HepG2 (cell line): Measurements from ENCODE around the gene RBCK1. TPM values are rescaled to one million over a fixed set of nuclear protein-coding genes. Genes with fewer than 3 reads are reported as not detected.

Experiments used
- ARNT2 ChIP-seq: sonication (generic); formaldehyde crosslinking; IDR thresholded peaks from 2 replicates; pipeline ENCODE4 v1.8.0; 2022; ENCODE audit warnings: mild to moderate bottlenecking, low read depth, missing genetic modification reagents, moderate library complexity
- CEBPB ChIP-seq: IDR thresholded peaks from 2 replicates; pipeline ENCODE4 v1.6.1; 2011; ENCODE audit warnings: low read depth, low read length, improper control_type of control experiment, borderline replicate concordance
- DMAP1 ChIP-seq: IDR thresholded peaks from 2 replicates; pipeline ENCODE4 v1.6.1; 2016
- DR1 ChIP-seq: sonication (generic); formaldehyde crosslinking; IDR thresholded peaks from 2 replicates; pipeline ENCODE4 v1.8.0; 2021; ENCODE audit warnings: mild to moderate bottlenecking, missing genetic modification reagents, inconsistent platforms
- FOXK1 ChIP-seq: sonication (generic); formaldehyde crosslinking; IDR thresholded peaks from 2 replicates; pipeline ENCODE4 v1.4.0; 2020; ENCODE audit warnings: low read depth, missing genetic modification reagents, borderline replicate concordance
- MEIS1 ChIP-seq: sonication (generic); formaldehyde crosslinking; IDR thresholded peaks from 2 replicates; pipeline ENCODE4 v1.9.0; 2021; ENCODE audit warnings: mild to moderate bottlenecking, missing genetic modification reagents, moderate library complexity, borderline replicate concordance
- POLR2AphosphoS2 ChIP-seq: IDR thresholded peaks from 2 replicates; pipeline ENCODE4 v1.6.1; 2011; ENCODE audit warnings: low read depth, low read length, improper control_type of control experiment
- POLR2G ChIP-seq: fragments of 200-400 bp; formaldehyde crosslinking; IDR thresholded peaks from 2 replicates; pipeline ENCODE4 v1.6.1; 2018; ENCODE audit warnings: mild to moderate bottlenecking, low read depth, low read length, moderate library complexity
- PRPF4 ChIP-seq: fragments of 200-400 bp; formaldehyde crosslinking; IDR thresholded peaks from 2 replicates; pipeline ENCODE4 v1.6.1; 2016; ENCODE audit warnings: low read length, low read depth; ENCODE audit not compliant: poor library complexity, severe bottlenecking
- SNAPC2 ChIP-seq: sonication (generic); formaldehyde crosslinking; IDR thresholded peaks from 2 replicates; pipeline ENCODE4 v1.8.1; 2022; ENCODE audit warnings: mild to moderate bottlenecking, missing genetic modification reagents
- TARDBP ChIP-seq: sonication (generic); formaldehyde crosslinking; IDR thresholded peaks from 2 replicates; pipeline ENCODE4 v1.8.0; 2022; ENCODE audit warnings: mild to moderate bottlenecking, missing genetic modification reagents
- TEAD2 ChIP-seq: sonication (generic); formaldehyde crosslinking; IDR thresholded peaks from 2 replicates; pipeline ENCODE4 v1.9.0; 2021; ENCODE audit warnings: missing genetic modification reagents
- TRIM24 ChIP-seq: sonication (generic); formaldehyde crosslinking; IDR thresholded peaks from 2 replicates; pipeline ENCODE4 v1.8.0; 2022; ENCODE audit warnings: mild to moderate bottlenecking, missing genetic modification reagents
- ZBTB1 ChIP-seq: sonication (generic); formaldehyde crosslinking; IDR thresholded peaks from 2 replicates; pipeline ENCODE4 v1.4.0; 2020; ENCODE audit warnings: missing genetic modification reagents, borderline replicate concordance
- ZBTB7B ChIP-seq: sonication (generic); formaldehyde crosslinking; IDR thresholded peaks from 2 replicates; pipeline ENCODE4 v1.4.0; 2020; ENCODE audit warnings: missing genetic modification reagents
- ZNF17 ChIP-seq: sonication (generic); formaldehyde crosslinking; IDR thresholded peaks from 2 replicates; pipeline ENCODE4 v1.5.0; 2020; ENCODE audit warnings: mild to moderate bottlenecking, missing genetic modification reagents
- ZNF234 ChIP-seq: sonication (generic); formaldehyde crosslinking; conservative IDR thresholded peaks from 2 replicates; pipeline ENCODE4 v1.5.1; 2020; ENCODE audit warnings: mild to moderate bottlenecking, missing genetic modification reagents
- ZNF644 ChIP-seq: IDR thresholded peaks from 2 replicates; pipeline ENCODE4 v1.6.1; 2016; ENCODE audit warnings: low read depth
- ZNF737 ChIP-seq: sonication (generic); formaldehyde crosslinking; IDR thresholded peaks from 2 replicates; pipeline ENCODE4 v1.5.0; 2020; ENCODE audit warnings: missing genetic modification reagents, mild to moderate bottlenecking, borderline replicate concordance
- ZNF83 ChIP-seq: sonication (generic); formaldehyde crosslinking; IDR thresholded peaks from 2 replicates; pipeline ENCODE4 v1.4.0; 2020; ENCODE audit warnings: missing genetic modification reagents, mild to moderate bottlenecking, borderline replicate concordance
- polyA plus RNA-seq, 8 experiments: library from polyadenylated mRNA; depleted of rRNA in 3 of 8; stranded (reverse) in 7 of 8; unstranded in 1 of 8; fragments of >200 nt; fragmentation: Illumina TruSeq in 4 of 8; extraction: Trizol in 4 of 8; gene quantifications; 2 replicates each; pipeline versions ENCODE4 v1.2.1 to v1.2.3, GENCODE V29; 2011 to 2016; ENCODE audit warnings: low read depth in 4 of 8, missing spikeins in 1 of 8, mixed read lengths in 1 of 8; ENCODE audit not compliant: insufficient read depth in 1 of 8
- total RNA-seq, 5 experiments: library from RNA; depleted of rRNA; stranded (reverse); fragments of >200 nt; fragmentation: Illumina TruSeq; extraction: Trizol; gene quantifications; 2 replicates each; pipeline ENCODE4 v1.2.3, GENCODE V29; 2016; ENCODE audit warnings: low read depth in 1 of 5
- TF ChIP-seq, protein P1 (sequence below): fragments of 450-650 bp; IDR thresholded peaks from 2 replicates; pipeline ENCODE4 v1.6.1; 2017; ENCODE audit warnings: mild to moderate bottlenecking
- TF ChIP-seq, protein P2 (sequence below): sonication (generic); formaldehyde crosslinking; IDR thresholded peaks from 2 replicates; pipeline ENCODE4 v1.4.0; 2020; ENCODE audit warnings: missing genetic modification reagents, borderline replicate concordance
- TF ChIP-seq, protein P3 (sequence below): conservative IDR thresholded peaks from 2 replicates; pipeline ENCODE4 v1.6.1; 2018; ENCODE audit warnings: missing genetic modification reagents

The RBCK1 gene
- total and polyA plus RNA-seq, 2 of the 13 experiments (the other 11 are each of a cell fraction or from before 2014, with no cell fraction given) = 149 to 215 TPM

DNA sequence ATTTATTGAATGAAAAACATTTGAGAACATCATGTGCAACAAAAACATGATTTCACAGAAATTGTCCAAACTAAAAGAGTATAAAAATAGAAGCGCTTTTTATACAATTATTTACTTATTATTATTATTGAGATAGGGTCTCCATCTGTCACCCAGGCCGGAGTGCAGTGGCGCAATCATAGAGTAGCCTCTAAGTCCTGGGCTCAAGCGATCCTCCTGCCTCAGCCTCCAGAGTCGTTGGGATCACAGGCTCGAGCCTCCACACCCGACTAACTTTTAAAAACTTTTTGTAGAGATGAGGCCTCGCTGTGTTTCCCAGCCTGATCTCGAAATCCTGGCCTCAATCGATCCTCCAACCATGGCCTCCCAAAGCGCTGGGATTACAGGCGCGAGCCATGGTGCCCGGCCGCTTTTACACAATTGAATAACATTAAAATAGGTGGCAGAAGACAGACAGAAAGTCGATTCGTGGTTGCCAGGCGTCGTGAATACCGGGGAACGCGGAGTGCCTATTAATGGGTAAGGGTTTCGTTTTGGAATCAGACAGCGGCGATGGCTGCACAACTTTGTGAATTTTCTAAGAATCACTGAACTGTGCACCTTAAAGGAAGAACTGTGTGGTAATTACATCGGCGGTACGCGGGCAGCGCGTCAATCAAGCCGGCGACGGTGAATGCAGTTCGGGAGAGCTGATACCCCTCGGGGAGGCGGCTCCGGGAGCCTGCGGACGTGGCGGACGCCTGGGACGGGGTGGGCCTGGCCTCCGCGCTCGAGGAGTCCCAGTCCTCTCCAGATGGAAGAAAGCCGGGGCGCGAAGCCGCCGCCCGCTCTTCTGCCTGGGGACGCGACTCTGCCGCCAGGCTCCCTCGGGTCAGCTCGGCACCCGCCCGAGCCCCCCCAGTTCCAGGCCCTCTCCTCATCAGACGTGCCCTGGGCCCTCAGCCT is 53.4 kb downstream of the RBCK1 start (continued):
- TF ChIP-seq, protein P1, sequence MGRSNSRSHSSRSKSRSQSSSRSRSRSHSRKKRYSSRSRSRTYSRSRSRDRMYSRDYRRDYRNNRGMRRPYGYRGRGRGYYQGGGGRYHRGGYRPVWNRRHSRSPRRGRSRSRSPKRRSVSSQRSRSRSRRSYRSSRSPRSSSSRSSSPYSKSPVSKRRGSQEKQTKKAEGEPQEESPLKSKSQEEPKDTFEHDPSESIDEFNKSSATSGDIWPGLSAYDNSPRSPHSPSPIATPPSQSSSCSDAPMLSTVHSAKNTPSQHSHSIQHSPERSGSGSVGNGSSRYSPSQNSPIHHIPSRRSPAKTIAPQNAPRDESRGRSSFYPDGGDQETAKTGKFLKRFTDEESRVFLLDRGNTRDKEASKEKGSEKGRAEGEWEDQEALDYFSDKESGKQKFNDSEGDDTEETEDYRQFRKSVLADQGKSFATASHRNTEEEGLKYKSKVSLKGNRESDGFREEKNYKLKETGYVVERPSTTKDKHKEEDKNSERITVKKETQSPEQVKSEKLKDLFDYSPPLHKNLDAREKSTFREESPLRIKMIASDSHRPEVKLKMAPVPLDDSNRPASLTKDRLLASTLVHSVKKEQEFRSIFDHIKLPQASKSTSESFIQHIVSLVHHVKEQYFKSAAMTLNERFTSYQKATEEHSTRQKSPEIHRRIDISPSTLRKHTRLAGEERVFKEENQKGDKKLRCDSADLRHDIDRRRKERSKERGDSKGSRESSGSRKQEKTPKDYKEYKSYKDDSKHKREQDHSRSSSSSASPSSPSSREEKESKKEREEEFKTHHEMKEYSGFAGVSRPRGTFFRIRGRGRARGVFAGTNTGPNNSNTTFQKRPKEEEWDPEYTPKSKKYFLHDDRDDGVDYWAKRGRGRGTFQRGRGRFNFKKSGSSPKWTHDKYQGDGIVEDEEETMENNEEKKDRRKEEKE = no peak
- TF ChIP-seq, protein P2, sequence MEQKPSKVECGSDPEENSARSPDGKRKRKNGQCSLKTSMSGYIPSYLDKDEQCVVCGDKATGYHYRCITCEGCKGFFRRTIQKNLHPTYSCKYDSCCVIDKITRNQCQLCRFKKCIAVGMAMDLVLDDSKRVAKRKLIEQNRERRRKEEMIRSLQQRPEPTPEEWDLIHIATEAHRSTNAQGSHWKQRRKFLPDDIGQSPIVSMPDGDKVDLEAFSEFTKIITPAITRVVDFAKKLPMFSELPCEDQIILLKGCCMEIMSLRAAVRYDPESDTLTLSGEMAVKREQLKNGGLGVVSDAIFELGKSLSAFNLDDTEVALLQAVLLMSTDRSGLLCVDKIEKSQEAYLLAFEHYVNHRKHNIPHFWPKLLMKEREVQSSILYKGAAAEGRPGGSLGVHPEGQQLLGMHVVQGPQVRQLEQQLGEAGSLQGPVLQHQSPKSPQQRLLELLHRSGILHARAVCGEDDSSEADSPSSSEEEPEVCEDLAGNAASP (CRISPR knock-in tag) = no peak
- TF ChIP-seq, protein P3, sequence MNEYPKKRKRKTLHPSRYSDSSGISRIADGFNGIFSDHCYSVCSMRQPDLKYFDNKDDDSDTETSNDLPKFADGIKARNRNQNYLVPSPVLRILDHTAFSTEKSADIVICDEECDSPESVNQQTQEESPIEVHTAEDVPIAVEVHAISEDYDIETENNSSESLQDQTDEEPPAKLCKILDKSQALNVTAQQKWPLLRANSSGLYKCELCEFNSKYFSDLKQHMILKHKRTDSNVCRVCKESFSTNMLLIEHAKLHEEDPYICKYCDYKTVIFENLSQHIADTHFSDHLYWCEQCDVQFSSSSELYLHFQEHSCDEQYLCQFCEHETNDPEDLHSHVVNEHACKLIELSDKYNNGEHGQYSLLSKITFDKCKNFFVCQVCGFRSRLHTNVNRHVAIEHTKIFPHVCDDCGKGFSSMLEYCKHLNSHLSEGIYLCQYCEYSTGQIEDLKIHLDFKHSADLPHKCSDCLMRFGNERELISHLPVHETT (CRISPR knock-in tag) = no peak; the same call in 1 of the 2 replicates
- TF ChIP-seq ZNF644 (CRISPR knock-in tag) = no peak
- TF ChIP-seq ZNF17 (CRISPR knock-in tag) = no peak
- TF ChIP-seq POLR2AphosphoS2 = no peak
- TF ChIP-seq DMAP1 (CRISPR knock-in tag) = peak; percentile 9; the same call in 1 of the 2 replicates
- TF ChIP-seq ZBTB1 (CRISPR knock-in tag) = no peak
- TF ChIP-seq FOXK1 = no peak
- peak; percentile 88; the same call in 1 of the 2 replicates for TF ChIP-seq ZNF83 (CRISPR knock-in tag)
- no peak for TF ChIP-seq TARDBP (CRISPR knock-in tag)
- 0 out of 2 replicates have a peak, but pooled peaks have one; percentile 29 for TF ChIP-seq ZNF234 (CRISPR knock-in tag)
- TF ChIP-seq ZNF737 (CRISPR knock-in tag) = no peak
- no peak for TF ChIP-seq SNAPC2
- peak; percentile 30; the same call in 1 of the 2 replicates for TF ChIP-seq MEIS1
- TF ChIP-seq POLR2G = no peak
- TF ChIP-seq ARNT2 (CRISPR knock-in tag) = no peak
- TF ChIP-seq TEAD2 (CRISPR knock-in tag) = no peak
- TF ChIP-seq ZBTB7B (CRISPR knock-in tag) = peak; percentile 71
- TF ChIP-seq DR1 (CRISPR knock-in tag) = peak; percentile 57; the same call in 1 of the 2 replicates
- TF ChIP-seq PRPF4 = no peak
- TF ChIP-seq TRIM24 (CRISPR knock-in tag) = 0 out of 2 replicates have a peak, but pooled peaks have one; percentile 24
- TF ChIP-seq CEBPB = peak; percentile 62
